Pancreas (tissue), 10 donors: ENCODE results near the gene CATSPER4. TPM values are rescaled to one million over a fixed set of nuclear protein-coding genes. Genes with fewer than 3 reads are reported as not detected.
"Not testable (repeated sequence)": the region's sequence is repeated elsewhere in the genome, so short reads cannot be mapped to it uniquely, and the experiment has no call there.

Source experiments
- ATAC-seq, 4 donors: fragments of 200-7000 bp; cut with Tn5 transposase; one replicate each; pipeline versions ENCODE4 v1.8.0 to v1.9.1; 2020; ENCODE audit warnings: mild to moderate bottlenecking in 4 of 4, moderate library complexity in 4 of 4
- DNase-seq, 6 donors: peaks; one replicate each; pipeline ENCODE4 v3.0.0-alpha.2; 2020
- FAIRE-seq: peaks from 2 replicates; lab custom pipeline; 2012; peaks lifted over from hg19 to GRCh38; lab: Jason Lieb, UNC
- H3K27ac ChIP-seq, 4 donors: fragments of 200-600 bp; sonication (generic); 1 replicate in 3 of 4; 2 replicates in 1 of 4; pipeline versions ENCODE4 v1.5.0 to v1.8.0; 2020
- H3K27me3 ChIP-seq, 4 donors: fragments of 200-600 bp; one replicate each; pipeline ENCODE4 v1.8.0; 2021
- H3K36me3 ChIP-seq, 3 donors: fragments of 200-600 bp; sonication (generic) in 1 of 3; one replicate each; pipeline versions ENCODE4 v1.5.0 to v1.8.0; 2020 to 2021
- H3K4me1 ChIP-seq, 3 donors: fragments of 200-600 bp; one replicate each; pipeline ENCODE4 v1.8.0; 2021
- H3K4me3 ChIP-seq, 4 donors: fragments of 200-600 bp; sonication (generic) in 2 of 4; one replicate each; pipeline versions ENCODE4 v1.5.0 to v1.8.0; 2020 to 2021
- H3K9me3 ChIP-seq, 4 donors: fragments of 200-600 bp; one replicate each; pipeline ENCODE4 v1.8.0; 2021
- CTCF ChIP-seq, 4 donors: fragments of 200-600 bp; sonication (generic) in 3 of 4; IDR thresholded peaks; one replicate each; pipeline versions ENCODE4 v1.5.0 to v1.8.0; 2021; ENCODE audit warnings: antibody characterized with exemption in 4 of 4
- WGBS, 2 donors: extraction: QIAGEN DNeasy Blood & Tissue Kit; methylation state at CpG; one replicate each; pipeline ENCODE4 v1.1.7; 2013; 5-methylcytosine and 5-hydroxymethylcytosine counted together
- intact Hi-C, 3 donors: fragments of 100-400 bp; cut with DNase I; formaldehyde crosslinking; loops; one replicate each; pipeline versions ENCODE4 v1.11.1 to v1.14.2; 2022
- polyA plus RNA-seq, 2 donors: library from polyadenylated mRNA; stranded (reverse); fragments of 200-250 nt; gene quantifications; one replicate each; pipeline ENCODE4 v1.2.3, GENCODE V29; 2013
- total RNA-seq, 6 donors: library from RNA; stranded (reverse); fragmentation: NEBNext Ultra II Directional in 4 of 6; extraction: Animal tissue kit (Norgen Biotek cat#: 25700) in 4 of 6; gene quantifications; one replicate each; pipeline versions ENCODE4 v1.2.1 to v1.2.4, GENCODE V29; 2021 to 2023
- donor health status: healthy with polysubstance abuse.
- donor health status: DM: no; HTN: no; CAD: no; lungs with moderate emphysema.
- donor health status: DM: no; HTN: no; CAD: no.
- donor health status: control.
- donor health status: control.
- donor health status: Bipolar disorder and iron deficiency.
- donor health status: DM: yes; HTN: yes; CAD: no.
- donor health status: DM: no; HTN: no; CAD: no.
- donor health status: DM: no; HTN: no; CAD: no.
- donor health status: DM: yes; HTN: yes; CAD: no.

CATSPER4 gene
- total and polyA plus RNA-seq, 8 donors = 0.09 TPM; not detected in 7

- ATAC-seq (no peak), FAIRE-seq (no peak), DNase-seq (no peak)
- TF ChIP-seq CTCF (IDR thresholded peaks at IDR 0.05) = no peak
- Histone ChIP-seq H3K9me3 (no peaks in the 10 kb centered on the region), H3K27ac (peak overlapping the region in 3 of 4 donors; percentile 42 to 62 (median 44)), H3K4me3 (peak overlapping the region in 2 of 4 donors; percentile 49 to 60), H3K36me3 (no peaks in the 10 kb centered on the region), H3K27me3 (no peaks in the 10 kb centered on the region), H3K4me1 (peaks cover 0 to 4% (median 0%) of the 10 kb centered on the region in 3 donors)
- WGBS, 2 donors = 66 to 71% methylated on average over 7 of the region's 7 CpGs
- intact Hi-C loops = no loop called here
Measured at GRCh38 chr1:26224606-26225005, 34.2 kb downstream of the CATSPER4 start.

DNA sequence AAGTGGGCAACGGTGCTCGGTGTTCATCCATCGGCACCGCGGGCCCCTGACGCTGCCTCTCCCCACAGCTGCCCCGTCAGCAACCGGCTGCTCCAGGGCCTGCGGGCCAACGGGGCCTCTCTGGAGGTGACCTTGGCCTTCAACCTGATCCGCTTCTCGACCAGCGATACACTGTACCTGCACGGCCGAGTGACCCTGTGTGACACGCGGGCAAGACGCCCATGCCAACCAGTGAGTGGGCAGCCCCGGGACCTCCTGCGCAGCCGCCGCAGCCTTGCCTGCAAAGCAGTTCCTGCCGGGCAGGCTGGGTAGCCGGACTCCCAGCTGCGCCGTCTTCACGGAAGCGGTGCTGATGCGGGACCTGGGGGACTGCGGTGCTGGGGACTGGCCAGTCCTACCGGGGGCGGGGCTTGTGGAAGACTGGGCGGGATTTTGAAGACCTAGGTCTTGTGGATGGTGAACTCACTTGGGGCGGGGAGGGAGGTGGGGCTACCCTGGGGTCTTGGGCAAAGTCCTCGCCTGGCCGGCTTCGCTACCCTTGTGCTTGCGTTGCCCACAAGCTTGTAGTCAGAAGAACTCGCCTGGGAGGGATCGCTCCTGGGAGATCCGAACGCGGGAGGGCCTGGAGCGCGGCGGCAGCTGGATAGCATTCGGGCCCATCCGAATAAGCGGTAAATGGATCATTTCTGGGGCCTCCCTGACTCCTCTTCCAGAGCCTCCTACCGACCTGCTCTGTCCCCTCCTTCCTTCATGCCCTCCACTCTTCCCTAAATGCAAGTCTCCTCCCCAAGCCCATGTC is 34.8 kb downstream of the CATSPER4 start:
- no peaks in the 10 kb centered on the region for H3K36me3 ChIP-seq
- H3K4me3 ChIP-seq = peak overlapping the region; percentile 14 to 60 (median 40)
- peak; percentile 84 to 93 (median 90) for DNase-seq
- ATAC-seq = peak; percentile 92 to 97 (median 96)
- 3 to 4% methylated on average over 50 of the region's 50 CpGs for WGBS, 2 donors
- H3K4me1 ChIP-seq = peaks cover 0 to 4% (median 0%) of the 10 kb centered on the region in 3 donors
- H3K9me3 ChIP-seq = no peaks in the 10 kb centered on the region
- no peak for FAIRE-seq
- peak overlapping the region in 3 of 4 donors; percentile 42 to 62 (median 44) for H3K27ac ChIP-seq
- no peak for TF ChIP-seq CTCF (IDR thresholded peaks at IDR 0.05)
- no peaks in the 10 kb centered on the region for H3K27me3 ChIP-seq
- intact Hi-C loops = no loop called here

DNA sequence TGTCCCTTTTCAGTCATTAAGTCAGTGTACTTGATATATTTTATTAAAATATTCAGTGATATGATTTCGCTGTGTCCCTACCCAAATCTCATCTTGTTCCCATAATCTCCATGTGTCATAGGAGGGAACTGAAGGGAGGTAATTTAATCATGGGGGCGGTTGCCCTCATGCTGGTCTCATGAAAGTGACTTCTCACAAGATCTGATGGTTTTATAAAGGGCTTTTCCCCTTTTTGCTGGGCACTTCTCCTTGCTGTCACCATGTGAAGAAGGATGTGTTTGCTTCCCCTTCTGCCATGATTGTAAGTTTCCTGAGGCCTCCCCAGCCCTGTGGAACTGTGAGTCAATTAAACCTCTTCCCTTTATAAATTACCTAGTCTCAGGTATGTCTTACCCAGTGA is 40.3 kb downstream of the CATSPER4 start:
- FAIRE-seq, H3K36me3 ChIP-seq, DNase-seq, H3K27ac ChIP-seq, H3K9me3 ChIP-seq, ATAC-seq, H3K27me3 ChIP-seq, H3K4me3 ChIP-seq: not testable (repeated sequence)
- 89 to 92% methylated on average over 2 of the region's 2 CpGs for WGBS, 2 donors
- intact Hi-C loops = loop anchor here in 1 of 3 donors (10.0 kb wide), 1 partner anchor 56 kb away; the partner anchor contains the start of genes CNKSR1 and ZNF593OS
- peaks cover 0 to 11% (median 0%) of the 10 kb centered on the region in 3 donors for H3K4me1 ChIP-seq

DNA sequence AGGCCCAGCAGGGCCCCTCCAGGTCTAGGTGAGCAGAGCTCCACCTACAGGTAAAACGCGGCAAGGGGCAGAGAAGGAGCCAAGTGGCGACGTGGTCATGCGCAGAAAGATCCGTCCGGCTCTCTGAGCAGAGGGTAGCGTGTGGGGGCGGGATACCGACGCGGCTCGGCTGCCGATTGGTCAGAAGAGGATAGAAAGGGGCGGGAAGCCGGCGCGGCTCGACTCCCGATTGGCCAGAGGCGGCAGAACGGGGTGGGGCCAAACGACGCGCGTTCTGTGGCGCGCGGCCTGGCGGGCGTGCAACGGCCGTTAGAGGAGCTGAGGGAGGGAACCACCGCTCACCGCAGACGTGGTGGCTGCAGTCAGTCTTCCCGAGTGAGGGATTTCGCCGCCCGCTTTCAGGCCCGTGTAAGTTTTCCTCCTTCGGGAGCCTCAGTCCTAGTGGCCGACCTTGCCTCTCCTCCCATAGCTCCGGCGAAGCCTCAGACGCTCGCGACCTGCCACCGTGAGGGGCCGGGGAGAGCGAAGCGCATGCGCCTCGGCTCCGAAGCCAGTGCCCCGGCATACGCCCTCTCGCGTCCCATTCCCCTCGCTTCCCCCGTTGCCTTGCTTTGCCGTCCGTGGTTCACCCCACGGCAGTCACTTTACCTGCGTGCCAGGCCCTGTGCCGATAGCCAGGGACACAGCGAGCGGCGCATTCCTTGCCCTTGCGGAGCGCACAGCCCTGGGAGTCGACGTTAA is 43.7 kb downstream of the CATSPER4 start, which contains the start of gene CEP85:
Gene CEP85 (plus strand): TSS at position 298 of the 741 bp plus-strand sequence. CDS start 5,584 bp downstream, outside the sequence.
- H3K27ac ChIP-seq = peak within 1 kb of the TSS; percentile 75 to 88 (median 81)
- 0% methylated on average over 73 of the region's 73 CpGs for WGBS, 2 donors
- intact Hi-C loops = loop anchor here in 1 of 3 donors (10.0 kb wide), 1 partner anchor 59 kb away; the partner anchor contains the start of genes CNKSR1 and ZNF593OS
- peak; percentile 74 to 88 (median 83) for TF ChIP-seq CTCF (IDR thresholded peaks at IDR 0.05)
- no peaks in the 10 kb centered on the region for H3K36me3 ChIP-seq
- H3K9me3 ChIP-seq = no peaks in the 10 kb centered on the region
- FAIRE-seq (peak; percentile 85), DNase-seq (peak; percentile 97 to 100 (median 99)), ATAC-seq (peak; percentile 93 to 99 (median 98))
- peak within 1 kb of the TSS; percentile 50 to 82 (median 62) for H3K4me3 ChIP-seq
- peaks cover 0 to 7% (median 0%) of the 10 kb centered on the region in 3 donors for H3K4me1 ChIP-seq
- no peaks in the 10 kb centered on the region for H3K27me3 ChIP-seq
